HEK293 (cell line): ENCODE measurements around the gene KRTAP3-2.

Experiments used
- CTCF ChIA-PET: fragments of 350-600 bp; formaldehyde crosslinking; extraction: SDS; loops from one replicate; lab custom pipeline; 2021; ENCODE audit warnings: antibody characterized with exemption; lab: Yijun Ruan, JAX
- POLR2A ChIA-PET: fragments of 300-600 bp; formaldehyde crosslinking; extraction: SDS; loops from one replicate; lab custom pipeline; 2020; ENCODE audit warnings: antibody characterized with exemption, inconsistent platforms; lab: Yijun Ruan, JAX
- H3K27ac ChIP-seq: fragments of 200-500 bp; sonication (Bioruptor generic); 2 replicates; pipeline ENCODE4 v1.5.1; 2014; ENCODE audit warnings: low read depth, low read length, control low read depth, inconsistent platforms; ENCODE audit errors: extremely low read depth
- H3K36me3 ChIP-seq, 2 experiments: fragments of 200-500 bp in 1 of 2; sonication (Bioruptor generic) in 1 of 2; 1 replicate in 1 of 2; 2 replicates in 1 of 2; pipeline ENCODE4 v1.5.1; 2014 to 2017; ENCODE audit warnings: inconsistent platforms in 2 of 2, low read length in 2 of 2; ENCODE audit not compliant: control insufficient read depth in 2 of 2, insufficient read depth in 1 of 2
- H3K4me1 ChIP-seq: fragments of 200-500 bp; sonication (Bioruptor generic); 2 replicates; pipeline ENCODE4 v1.5.1; 2014; ENCODE audit warnings: mild to moderate bottlenecking, low read length, inconsistent platforms; ENCODE audit not compliant: control insufficient read depth, insufficient read depth
- H3K4me3 ChIP-seq: 2 replicates; pipeline ENCODE4 v1.5.1; 2011; ENCODE audit warnings: low read depth, mild to moderate bottlenecking, control low read depth, low read length, moderate library complexity
- H3K9me3 ChIP-seq: fragments of 200-500 bp; sonication (Bioruptor generic); 2 replicates; pipeline ENCODE4 v1.5.1; 2014; ENCODE audit warnings: low read depth, low read length, inconsistent platforms; ENCODE audit not compliant: control insufficient read depth, insufficient read depth
- GFI1B ChIP-seq: fragments of 450-650 bp; formaldehyde crosslinking; IDR thresholded peaks from 2 replicates; pipeline ENCODE4 v1.5.1; 2016; ENCODE audit warnings: missing biosample characterization, missing genetic modification characterization
- GLIS1 ChIP-seq: fragments of 450-650 bp; formaldehyde crosslinking; IDR thresholded peaks from 2 replicates; pipeline ENCODE4 v1.5.1; 2016; ENCODE audit warnings: missing biosample characterization, missing genetic modification characterization
- IKZF3 ChIP-seq: fragments of 450-650 bp; IDR thresholded peaks from 2 replicates; pipeline ENCODE4 v1.5.0; 2018; ENCODE audit warnings: missing biosample characterization, mild to moderate bottlenecking, missing genetic modification characterization, moderate library complexity
- KLF10 ChIP-seq: fragments of 450-650 bp; IDR thresholded peaks from 2 replicates; pipeline ENCODE4 v1.5.1; 2018; ENCODE audit warnings: missing biosample characterization, mild to moderate bottlenecking, missing genetic modification characterization
- KLF8 ChIP-seq: fragments of 450-650 bp; formaldehyde crosslinking; IDR thresholded peaks from 2 replicates; pipeline ENCODE4 v1.5.1; 2016; ENCODE audit warnings: missing biosample characterization, missing genetic modification characterization
- KLF9 ChIP-seq: fragments of 450-650 bp; formaldehyde crosslinking; IDR thresholded peaks from 2 replicates; pipeline ENCODE4 v1.5.1; 2016; ENCODE audit warnings: missing biosample characterization, missing genetic modification characterization, low read depth
- RBAK ChIP-seq: fragments of 450-650 bp; formaldehyde crosslinking; IDR thresholded peaks from 2 replicates; pipeline ENCODE4 v1.5.1; 2016; ENCODE audit warnings: missing biosample characterization, missing genetic modification characterization
- SP2 ChIP-seq: fragments of 450-650 bp; formaldehyde crosslinking; IDR thresholded peaks from 2 replicates; pipeline ENCODE4 v1.5.1; 2016; ENCODE audit warnings: missing biosample characterization, missing genetic modification characterization
- TRIM28 ChIP-seq: IDR thresholded peaks from 2 replicates; pipeline ENCODE4 v1.6.1; 2011; ENCODE audit warnings: low read length, control low read depth, borderline replicate concordance
- TSHZ1 ChIP-seq: fragments of 450-650 bp; formaldehyde crosslinking; IDR thresholded peaks from 2 replicates; pipeline ENCODE4 v1.5.1; 2016; ENCODE audit warnings: missing biosample characterization, missing genetic modification characterization, borderline replicate concordance
- ZFP69B ChIP-seq: fragments of 450-650 bp; formaldehyde crosslinking; IDR thresholded peaks from 2 replicates; pipeline ENCODE4 v1.5.1; 2016; ENCODE audit warnings: missing biosample characterization, missing genetic modification characterization
- ZNF146 ChIP-seq: fragments of 450-650 bp; formaldehyde crosslinking; IDR thresholded peaks from 2 replicates; pipeline ENCODE4 v1.5.1; 2016; ENCODE audit warnings: missing biosample characterization, missing genetic modification characterization
- ZNF175 ChIP-seq: fragments of 450-650 bp; formaldehyde crosslinking; IDR thresholded peaks from 2 replicates; pipeline ENCODE4 v1.5.1; 2016; ENCODE audit warnings: missing biosample characterization, missing genetic modification characterization
- ZNF202 ChIP-seq: fragments of 450-650 bp; formaldehyde crosslinking; IDR thresholded peaks from 2 replicates; pipeline ENCODE4 v1.5.1; 2016; ENCODE audit warnings: missing biosample characterization, missing genetic modification characterization, borderline replicate concordance
- ZNF324 ChIP-seq: fragments of 450-650 bp; formaldehyde crosslinking; IDR thresholded peaks from 2 replicates; pipeline ENCODE4 v1.5.1; 2016; ENCODE audit warnings: missing biosample characterization, missing genetic modification characterization
- ZNF501 ChIP-seq: fragments of 450-650 bp; formaldehyde crosslinking; IDR thresholded peaks from 2 replicates; pipeline ENCODE4 v1.5.1; 2016; ENCODE audit warnings: missing biosample characterization, missing genetic modification characterization
- ZNF549 ChIP-seq: fragments of 450-650 bp; IDR thresholded peaks from 2 replicates; pipeline ENCODE4 v1.5.1; 2018; ENCODE audit warnings: missing biosample characterization, missing genetic modification characterization, mild to moderate bottlenecking, inconsistent platforms, moderate library complexity
- ZNF585B ChIP-seq: fragments of 450-650 bp; formaldehyde crosslinking; IDR thresholded peaks from 2 replicates; pipeline ENCODE4 v1.5.1; 2016; ENCODE audit warnings: missing biosample characterization, missing genetic modification characterization
- ZNF596 ChIP-seq: fragments of 450-650 bp; IDR thresholded peaks from 2 replicates; pipeline ENCODE4 v1.5.0; 2018; ENCODE audit warnings: missing biosample characterization, mild to moderate bottlenecking, missing genetic modification characterization, moderate library complexity
- ZNF624 ChIP-seq: fragments of 450-650 bp; formaldehyde crosslinking; IDR thresholded peaks from 2 replicates; pipeline ENCODE4 v1.5.1; 2017; ENCODE audit warnings: missing biosample characterization, missing genetic modification characterization
- ZNF645 ChIP-seq: fragments of 450-650 bp; formaldehyde crosslinking; IDR thresholded peaks from 2 replicates; pipeline ENCODE4; 2016; ENCODE audit warnings: missing biosample characterization, missing genetic modification characterization
- ZNF704 ChIP-seq: fragments of 450-650 bp; formaldehyde crosslinking; IDR thresholded peaks from 2 replicates; pipeline ENCODE4 v1.5.1; 2016; ENCODE audit warnings: missing biosample characterization, missing genetic modification characterization
- ZNF707 ChIP-seq: fragments of 450-650 bp; formaldehyde crosslinking; IDR thresholded peaks from 2 replicates; pipeline ENCODE4 v1.5.1; 2016; ENCODE audit warnings: missing biosample characterization, missing genetic modification characterization
- ZNF785 ChIP-seq: fragments of 450-650 bp; formaldehyde crosslinking; IDR thresholded peaks from 2 replicates; pipeline ENCODE4 v1.5.1; 2016; ENCODE audit warnings: missing biosample characterization, missing genetic modification characterization
- ZNF830 ChIP-seq: fragments of 450-650 bp; IDR thresholded peaks from 2 replicates; pipeline ENCODE4 v1.5.0; 2018; ENCODE audit warnings: missing biosample characterization, missing genetic modification characterization, low read depth, mild to moderate bottlenecking, moderate library complexity
- TF ChIP-seq, protein P1 (sequence below): fragments of 450-650 bp; formaldehyde crosslinking; IDR thresholded peaks from 2 replicates; pipeline ENCODE4 v1.5.1; 2016; ENCODE audit warnings: missing biosample characterization, missing genetic modification characterization

KRTAP3-2 gene

GRCh38 chr17:41008811-41009210 lies 9.1 kb upstream of the KRTAP3-2 start, which contains the start of gene KRTAP3-1:
Gene KRTAP3-1, minus strand, starts transcription at chr17:41009128. Its CDS starts 54 bp downstream, at chr17:41009074.
- no peaks in the 10 kb centered on the region for H3K9me3 ChIP-seq
- H3K4me3 ChIP-seq: no peak within 1 kb of the TSS
- no peak within 1 kb of the TSS for H3K27ac ChIP-seq
- no peaks in the 10 kb centered on the region for H3K4me1 ChIP-seq
- ChIA-PET POLR2A (no interaction called here), CTCF (interaction anchor here (0.5 kb wide), 1 partner anchor 640 kb away, joined by 3 read pairs; no protein-coding TSS in a partner anchor)
- H3K36me3 ChIP-seq: no peaks in the 10 kb centered on the region
- no peak for TF ChIP-seq TRIM28
- no peak for TF ChIP-seq KLF9
- no peak for TF ChIP-seq ZNF549
- TF ChIP-seq, protein P1, sequence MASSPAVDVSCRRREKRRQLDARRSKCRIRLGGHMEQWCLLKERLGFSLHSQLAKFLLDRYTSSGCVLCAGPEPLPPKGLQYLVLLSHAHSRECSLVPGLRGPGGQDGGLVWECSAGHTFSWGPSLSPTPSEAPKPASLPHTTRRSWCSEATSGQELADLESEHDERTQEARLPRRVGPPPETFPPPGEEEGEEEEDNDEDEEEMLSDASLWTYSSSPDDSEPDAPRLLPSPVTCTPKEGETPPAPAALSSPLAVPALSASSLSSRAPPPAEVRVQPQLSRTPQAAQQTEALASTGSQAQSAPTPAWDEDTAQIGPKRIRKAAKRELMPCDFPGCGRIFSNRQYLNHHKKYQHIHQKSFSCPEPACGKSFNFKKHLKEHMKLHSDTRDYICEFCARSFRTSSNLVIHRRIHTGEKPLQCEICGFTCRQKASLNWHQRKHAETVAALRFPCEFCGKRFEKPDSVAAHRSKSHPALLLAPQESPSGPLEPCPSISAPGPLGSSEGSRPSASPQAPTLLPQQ: no peak
- TF ChIP-seq GLIS1 (tag by site-specific recombination): no peak
- TF ChIP-seq ZNF707 (tag by site-specific recombination): no peak
- no peak for TF ChIP-seq RBAK

DNA sequence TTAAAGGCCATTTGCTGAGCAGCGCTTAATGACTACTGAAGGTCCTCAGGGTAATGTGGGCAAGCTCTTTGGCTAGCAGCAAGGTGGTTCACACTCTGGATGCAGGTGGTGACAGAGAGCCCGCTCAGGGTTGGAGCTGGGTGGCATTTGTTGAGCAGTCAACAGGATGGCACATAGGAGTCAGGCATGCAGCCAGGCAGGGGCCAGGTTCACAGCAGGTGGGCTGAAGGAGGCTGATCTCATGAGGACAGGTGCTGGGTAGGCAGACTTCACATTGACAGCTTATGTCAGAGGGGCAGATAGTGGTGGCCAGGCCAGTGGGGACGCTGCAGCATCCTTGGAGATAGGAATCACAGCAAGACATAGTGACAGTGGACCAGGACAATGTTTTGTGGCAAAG lies 4.7 kb upstream of the KRTAP3-2 start:
- H3K4me1 ChIP-seq: no peaks in the 10 kb centered on the region
- H3K27ac ChIP-seq: no peak overlapping the region
- H3K4me3 ChIP-seq: no peak overlapping the region
- H3K9me3 ChIP-seq: no peaks in the 10 kb centered on the region
- CTCF ChIA-PET: no interaction called here
- H3K36me3 ChIP-seq: no peaks in the 10 kb centered on the region
- POLR2A ChIA-PET: no interaction called here
- TF ChIP-seq TSHZ1 (no peak), ZNF146 (tag by site-specific recombination) (no peak), ZNF785 (no peak), SP2 (tag by site-specific recombination) (no peak), KLF10 (tag by site-specific recombination) (no peak), ZNF501 (tag by site-specific recombination) (no peak), ZNF175 (tag by site-specific recombination) (no peak), ZNF596 (tag by site-specific recombination) (no peak), GLIS1 (tag by site-specific recombination) (no peak), GFI1B (tag by site-specific recombination) (no peak), ZNF624 (tag by site-specific recombination) (no peak), ZNF324 (tag by site-specific recombination) (no peak), ZNF202 (tag by site-specific recombination) (no peak), KLF8 (tag by site-specific recombination) (no peak)
- TF ChIP-seq, all 188 proteins: peak for 0

GRCh38 chr17:41003926-41004325 lies 4.2 kb upstream of the KRTAP3-2 start:
- H3K36me3 ChIP-seq: no peaks in the 10 kb centered on the region
- ChIA-PET CTCF (no interaction called here), POLR2A (no interaction called here)
- no peaks in the 10 kb centered on the region for H3K9me3 ChIP-seq
- no peaks in the 10 kb centered on the region for H3K4me1 ChIP-seq
- H3K27ac ChIP-seq: no peak overlapping the region
- no peak overlapping the region for H3K4me3 ChIP-seq
- TF ChIP-seq ZNF645 (tag by site-specific recombination) (no peak), IKZF3 (no peak), ZNF704 (no peak), GFI1B (tag by site-specific recombination) (no peak), ZNF830 (tag by site-specific recombination) (no peak), ZFP69B (tag by site-specific recombination) (no peak), ZNF585B (tag by site-specific recombination) (no peak)
